Ishikawa (cell line): ENCODE data around the gene CSPG4.

Source experiments
- CEBPB ChIP-seq: IDR thresholded peaks from 2 replicates; pipeline ENCODE4 v1.6.1; 2012
- CREB1 ChIP-seq: IDR thresholded peaks from 2 replicates; pipeline ENCODE4 v1.6.1; 2012; ENCODE audit warnings: low read depth
- EGR1 ChIP-seq: IDR thresholded peaks from 2 replicates; pipeline ENCODE4 v1.6.1; 2012
- EP300 ChIP-seq: IDR thresholded peaks from 2 replicates; pipeline ENCODE4 v1.6.1; 2012; ENCODE audit warnings: borderline replicate concordance
- FOXM1 ChIP-seq: IDR thresholded peaks from 2 replicates; pipeline ENCODE4 v1.6.1; 2012; ENCODE audit warnings: low read depth, borderline replicate concordance
- NFIC ChIP-seq: IDR thresholded peaks from 2 replicates; pipeline ENCODE4 v1.6.1; 2012
- RAD21 ChIP-seq: IDR thresholded peaks from 2 replicates; pipeline ENCODE4 v1.6.1; 2012; ENCODE audit warnings: low read depth
- TAF1 ChIP-seq: IDR thresholded peaks from 2 replicates; pipeline ENCODE4 v1.6.1; 2012; ENCODE audit warnings: low read depth, mild to moderate bottlenecking
- TCF12 ChIP-seq: IDR thresholded peaks from 2 replicates; pipeline ENCODE4 v1.6.1; 2012; ENCODE audit warnings: low read depth
- TEAD4 ChIP-seq: IDR thresholded peaks from 2 replicates; pipeline ENCODE4 v1.6.1; 2012
- YY1 ChIP-seq: IDR thresholded peaks from 2 replicates; pipeline ENCODE4 v1.6.1; 2012; ENCODE audit warnings: low read depth
- ZBTB7A ChIP-seq: IDR thresholded peaks from 2 replicates; pipeline ENCODE4 v1.6.1; 2012; ENCODE audit warnings: low read depth
- TF ChIP-seq, protein P1 (sequence below): IDR thresholded peaks from 2 replicates; pipeline ENCODE4 v1.6.1; 2012
- TF ChIP-seq, protein P2 (sequence below): IDR thresholded peaks from 2 replicates; pipeline ENCODE4 v1.6.1; 2012
- TF ChIP-seq, protein P3 (sequence below): IDR thresholded peaks from 2 replicates; pipeline ENCODE4 v1.6.1; 2012; ENCODE audit warnings: low read depth, mild to moderate bottlenecking

The CSPG4 gene

DNA sequence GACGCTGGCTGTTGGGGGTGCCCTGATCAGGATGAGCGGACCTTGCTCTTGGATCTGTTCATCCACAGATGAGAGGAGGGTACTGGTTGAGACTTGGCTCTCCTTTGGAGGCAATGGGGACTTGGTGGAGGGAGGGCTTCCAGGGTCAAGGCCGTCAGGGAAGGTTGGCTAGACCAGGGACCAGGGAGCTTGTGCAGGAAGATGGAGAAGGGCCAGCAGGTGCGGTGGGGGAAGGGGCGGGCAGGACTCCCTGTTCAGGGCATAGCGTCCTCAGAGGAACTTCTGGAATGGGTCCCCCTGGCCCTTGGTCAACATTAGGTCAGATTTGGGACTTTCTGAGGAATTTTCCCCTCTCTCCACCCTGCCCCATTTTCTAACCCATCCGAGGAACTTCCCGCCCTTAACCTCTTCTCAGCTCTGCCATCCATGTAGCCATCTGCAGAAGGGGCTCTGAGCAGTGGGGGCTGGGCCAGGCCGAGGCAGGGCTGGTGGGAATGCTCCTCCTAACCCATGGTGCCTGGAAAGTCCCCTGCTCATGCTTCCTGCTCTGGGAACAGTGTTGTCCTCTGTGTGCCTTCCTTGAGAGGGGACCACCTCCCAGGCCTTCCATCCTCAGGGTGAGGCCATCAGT, 53.4 kb downstream of the CSPG4 start:
- no peak for TF ChIP-seq TAF1
- TF ChIP-seq YY1, result no peak

DNA sequence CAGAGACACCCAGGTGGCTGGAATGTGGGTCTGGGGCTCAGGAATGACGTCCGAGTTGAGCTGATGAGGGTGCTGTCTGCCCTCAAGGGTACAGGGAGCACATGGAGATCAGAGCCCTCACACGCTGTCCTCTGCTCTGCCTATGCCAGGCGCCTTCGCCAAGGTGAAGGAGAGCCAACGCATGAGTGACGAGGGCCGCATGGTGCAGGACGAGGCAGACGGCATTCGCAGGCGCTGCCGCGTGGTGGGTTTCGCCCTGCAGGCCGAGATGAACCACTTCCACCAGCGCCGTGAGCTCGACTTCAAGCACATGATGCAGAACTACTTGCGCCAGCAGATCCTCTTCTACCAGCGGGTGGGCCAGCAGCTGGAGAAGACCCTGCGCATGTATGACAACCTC, 55.8 kb downstream of the CSPG4 start:
- TF ChIP-seq CEBPB (no peak), EGR1 (no peak), ZBTB7A (no peak), TAF1 (no peak), TEAD4 (no peak), RAD21 (no peak), TCF12 (no peak), FOXM1 (no peak), NFIC (no peak), YY1 (no peak), EP300 (no peak)
- TF ChIP-seq, protein P1, sequence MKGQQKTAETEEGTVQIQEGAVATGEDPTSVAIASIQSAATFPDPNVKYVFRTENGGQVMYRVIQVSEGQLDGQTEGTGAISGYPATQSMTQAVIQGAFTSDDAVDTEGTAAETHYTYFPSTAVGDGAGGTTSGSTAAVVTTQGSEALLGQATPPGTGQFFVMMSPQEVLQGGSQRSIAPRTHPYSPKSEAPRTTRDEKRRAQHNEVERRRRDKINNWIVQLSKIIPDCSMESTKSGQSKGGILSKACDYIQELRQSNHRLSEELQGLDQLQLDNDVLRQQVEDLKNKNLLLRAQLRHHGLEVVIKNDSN, result no peak
- TF ChIP-seq, protein P2, sequence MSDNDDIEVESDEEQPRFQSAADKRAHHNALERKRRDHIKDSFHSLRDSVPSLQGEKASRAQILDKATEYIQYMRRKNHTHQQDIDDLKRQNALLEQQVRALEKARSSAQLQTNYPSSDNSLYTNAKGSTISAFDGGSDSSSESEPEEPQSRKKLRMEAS, result no peak

GRCh38 chr15:75656331-75656730, 56.3 kb downstream of the CSPG4 start:
- TF ChIP-seq EP300 (no peak), YY1 (no peak), EGR1 (no peak)
- TF ChIP-seq, protein P2, result no peak
- TF ChIP-seq, protein P3, sequence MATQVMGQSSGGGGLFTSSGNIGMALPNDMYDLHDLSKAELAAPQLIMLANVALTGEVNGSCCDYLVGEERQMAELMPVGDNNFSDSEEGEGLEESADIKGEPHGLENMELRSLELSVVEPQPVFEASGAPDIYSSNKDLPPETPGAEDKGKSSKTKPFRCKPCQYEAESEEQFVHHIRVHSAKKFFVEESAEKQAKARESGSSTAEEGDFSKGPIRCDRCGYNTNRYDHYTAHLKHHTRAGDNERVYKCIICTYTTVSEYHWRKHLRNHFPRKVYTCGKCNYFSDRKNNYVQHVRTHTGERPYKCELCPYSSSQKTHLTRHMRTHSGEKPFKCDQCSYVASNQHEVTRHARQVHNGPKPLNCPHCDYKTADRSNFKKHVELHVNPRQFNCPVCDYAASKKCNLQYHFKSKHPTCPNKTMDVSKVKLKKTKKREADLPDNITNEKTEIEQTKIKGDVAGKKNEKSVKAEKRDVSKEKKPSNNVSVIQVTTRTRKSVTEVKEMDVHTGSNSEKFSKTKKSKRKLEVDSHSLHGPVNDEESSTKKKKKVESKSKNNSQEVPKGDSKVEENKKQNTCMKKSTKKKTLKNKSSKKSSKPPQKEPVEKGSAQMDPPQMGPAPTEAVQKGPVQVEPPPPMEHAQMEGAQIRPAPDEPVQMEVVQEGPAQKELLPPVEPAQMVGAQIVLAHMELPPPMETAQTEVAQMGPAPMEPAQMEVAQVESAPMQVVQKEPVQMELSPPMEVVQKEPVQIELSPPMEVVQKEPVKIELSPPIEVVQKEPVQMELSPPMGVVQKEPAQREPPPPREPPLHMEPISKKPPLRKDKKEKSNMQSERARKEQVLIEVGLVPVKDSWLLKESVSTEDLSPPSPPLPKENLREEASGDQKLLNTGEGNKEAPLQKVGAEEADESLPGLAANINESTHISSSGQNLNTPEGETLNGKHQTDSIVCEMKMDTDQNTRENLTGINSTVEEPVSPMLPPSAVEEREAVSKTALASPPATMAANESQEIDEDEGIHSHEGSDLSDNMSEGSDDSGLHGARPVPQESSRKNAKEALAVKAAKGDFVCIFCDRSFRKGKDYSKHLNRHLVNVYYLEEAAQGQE, result no peak

GRCh38 chr15:75655931-75656330, 56.7 kb downstream of the CSPG4 start:
- TF ChIP-seq, protein P1, result no peak
- TF ChIP-seq, protein P3, result no peak
- TF ChIP-seq EP300 (no peak), FOXM1 (no peak), EGR1 (no peak), TEAD4 (no peak), YY1 (no peak), CREB1 (no peak), ZBTB7A (no peak), NFIC (no peak)

GRCh38 chr15:75654201-75654907, 58.3 kb downstream of the CSPG4 start:
- no peak for TF ChIP-seq NFIC
- no peak for TF ChIP-seq FOXM1
- TF ChIP-seq, protein P2, result no peak
- TF ChIP-seq EP300, result no peak
- no peak for TF ChIP-seq CREB1
- TF ChIP-seq EGR1, result no peak
- TF ChIP-seq, protein P3, result no peak
- TF ChIP-seq TCF12, result no peak
- TF ChIP-seq, protein P1, result no peak
- TF ChIP-seq TAF1, result no peak
- TF ChIP-seq YY1, result no peak
- no peak for TF ChIP-seq RAD21
- TF ChIP-seq CEBPB, result no peak
- no peak for TF ChIP-seq TEAD4
- TF ChIP-seq ZBTB7A, result no peak
